HG02981 (cell line): ENCODE measurements around the gene RDH5.

ENCODE experiments used
- ATAC-seq: cut with Tn5 transposase; IDR thresholded peaks from one replicate; pipeline ENCODE4 v1.9.1; 2021; ENCODE audit warnings: mild to moderate bottlenecking, moderate library complexity; ENCODE audit not compliant: unreplicated experiment

RDH5 gene

GRCh38 chr12:55695349-55695748 is 24.8 kb upstream of the RDH5 start:
- ATAC-seq, result no peak

GRCh38 chr12:55696141-55696540 is 24.1 kb upstream of the RDH5 start:
- no peak for ATAC-seq

- ATAC-seq, result no peak
These were observed 23.3 kb upstream of the RDH5 start for GRCh38 chr12:55696796-55697462.

- ATAC-seq, result no peak
These were observed 22.5 kb upstream of the RDH5 start for GRCh38 chr12:55697686-55698085.

GRCh38 chr12:55698241-55698955 is 21.8 kb upstream of the RDH5 start:
- no peak for ATAC-seq

- ATAC-seq, result no peak
These were observed 21.2 kb upstream of the RDH5 start for GRCh38 chr12:55698965-55699364.

DNA sequence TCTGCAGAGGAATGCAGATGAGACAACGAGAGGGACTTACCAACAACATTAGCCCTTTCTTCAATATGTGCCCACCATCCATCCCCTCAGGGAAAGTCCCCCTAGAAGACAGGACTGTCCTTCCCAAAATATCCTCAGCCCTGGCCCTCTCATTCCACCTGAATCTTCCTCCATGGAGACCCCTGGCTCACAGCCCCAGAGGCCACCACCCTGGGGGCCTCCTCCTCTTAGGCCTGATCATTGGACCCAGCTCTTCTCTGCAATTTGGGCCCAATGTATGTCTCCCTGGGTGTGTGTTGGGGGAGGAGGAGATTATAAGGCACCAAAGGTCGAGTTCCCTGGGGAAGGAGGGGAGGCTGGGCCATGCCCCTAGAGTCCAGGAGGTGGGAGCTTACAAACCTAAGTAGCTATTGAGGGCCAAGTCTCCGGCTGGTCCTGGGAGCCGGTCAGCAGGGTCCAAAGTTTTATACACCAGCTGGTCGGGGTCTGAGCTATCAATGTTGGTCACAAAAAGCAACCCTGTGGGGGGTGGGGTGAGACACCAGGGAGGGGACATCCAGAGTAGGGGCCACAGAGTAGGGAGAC is 20.6 kb upstream of the RDH5 start:
- no peak for ATAC-seq

GRCh38 chr12:55700255-55701018 is 19.8 kb upstream of the RDH5 start:
- ATAC-seq, result no peak

GRCh38 chr12:55702861-55703260 is 17.3 kb upstream of the RDH5 start:
- no peak for ATAC-seq

DNA sequence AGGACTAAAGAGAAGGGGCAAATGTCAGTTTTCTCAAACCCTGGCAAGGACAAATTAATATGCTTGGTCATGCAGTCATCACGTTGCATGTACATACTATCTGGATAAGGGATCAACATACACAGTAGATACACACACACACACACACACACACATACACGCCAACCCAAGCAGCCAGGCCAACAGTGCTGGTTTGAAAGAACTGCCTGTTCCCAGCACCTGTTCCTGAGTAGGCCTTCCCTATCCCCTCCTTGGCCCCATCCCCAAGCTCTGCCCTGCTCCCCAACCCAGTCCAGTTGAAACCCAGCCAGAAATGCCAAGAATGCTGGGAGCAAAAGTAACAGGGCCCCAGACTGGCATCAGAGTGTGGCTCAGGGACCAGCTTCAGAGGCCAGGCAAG is 16.9 kb upstream of the RDH5 start:
- no peak for ATAC-seq

- no peak for ATAC-seq
These were observed 16.1 kb upstream of the RDH5 start for GRCh38 chr12:55703901-55704761.

DNA sequence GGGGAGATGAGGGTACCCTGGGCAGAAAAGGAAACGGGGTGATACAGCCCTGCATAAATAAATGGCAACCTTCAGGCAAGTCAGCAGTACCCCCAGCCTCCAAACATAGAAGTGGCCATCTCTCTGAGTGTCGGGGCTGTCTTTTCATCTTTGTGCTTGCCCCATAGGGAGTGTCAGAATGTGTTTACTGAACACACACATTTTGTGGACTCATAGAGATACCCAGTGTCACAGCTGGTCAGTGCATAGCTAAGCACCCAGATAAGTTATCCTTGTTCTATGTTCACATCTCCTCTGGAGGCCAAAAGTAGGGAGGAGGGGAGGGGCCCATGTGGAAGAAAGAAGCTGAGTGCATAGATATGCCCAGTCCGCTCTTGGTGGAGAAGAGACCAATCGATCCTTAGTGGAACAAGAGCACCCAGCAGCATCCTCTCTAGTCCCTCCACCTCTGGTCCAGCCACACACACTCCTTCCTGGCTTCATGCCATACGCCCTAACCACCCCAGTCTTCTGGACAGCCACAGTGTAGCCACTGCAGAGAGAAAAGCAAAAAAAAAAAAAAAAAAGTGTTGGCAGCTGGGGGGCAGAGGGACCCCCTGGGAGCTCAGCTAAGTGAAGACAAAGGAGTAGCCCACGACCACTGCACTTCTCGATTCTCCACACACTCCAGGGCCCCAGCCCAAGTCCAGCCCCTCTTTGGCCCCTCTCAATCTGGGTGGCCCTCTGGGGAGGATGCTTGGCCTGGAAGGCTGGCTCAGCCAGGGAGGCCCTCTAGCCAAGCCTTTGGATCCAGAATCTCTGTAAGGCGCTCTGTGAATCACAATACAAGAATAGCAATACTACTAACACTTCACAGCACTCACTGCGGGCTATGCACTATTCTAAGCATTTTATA is 15.1 kb upstream of the RDH5 start:
- no peak for ATAC-seq

- ATAC-seq, result no peak
These were observed 14.3 kb upstream of the RDH5 start for GRCh38 chr12:55705782-55706402.

- ATAC-seq, result no peak
These were observed 13.5 kb upstream of the RDH5 start for GRCh38 chr12:55706568-55707218.

GRCh38 chr12:55707219-55707671 is 12.9 kb upstream of the RDH5 start:
- peak; percentile 9 for ATAC-seq

DNA sequence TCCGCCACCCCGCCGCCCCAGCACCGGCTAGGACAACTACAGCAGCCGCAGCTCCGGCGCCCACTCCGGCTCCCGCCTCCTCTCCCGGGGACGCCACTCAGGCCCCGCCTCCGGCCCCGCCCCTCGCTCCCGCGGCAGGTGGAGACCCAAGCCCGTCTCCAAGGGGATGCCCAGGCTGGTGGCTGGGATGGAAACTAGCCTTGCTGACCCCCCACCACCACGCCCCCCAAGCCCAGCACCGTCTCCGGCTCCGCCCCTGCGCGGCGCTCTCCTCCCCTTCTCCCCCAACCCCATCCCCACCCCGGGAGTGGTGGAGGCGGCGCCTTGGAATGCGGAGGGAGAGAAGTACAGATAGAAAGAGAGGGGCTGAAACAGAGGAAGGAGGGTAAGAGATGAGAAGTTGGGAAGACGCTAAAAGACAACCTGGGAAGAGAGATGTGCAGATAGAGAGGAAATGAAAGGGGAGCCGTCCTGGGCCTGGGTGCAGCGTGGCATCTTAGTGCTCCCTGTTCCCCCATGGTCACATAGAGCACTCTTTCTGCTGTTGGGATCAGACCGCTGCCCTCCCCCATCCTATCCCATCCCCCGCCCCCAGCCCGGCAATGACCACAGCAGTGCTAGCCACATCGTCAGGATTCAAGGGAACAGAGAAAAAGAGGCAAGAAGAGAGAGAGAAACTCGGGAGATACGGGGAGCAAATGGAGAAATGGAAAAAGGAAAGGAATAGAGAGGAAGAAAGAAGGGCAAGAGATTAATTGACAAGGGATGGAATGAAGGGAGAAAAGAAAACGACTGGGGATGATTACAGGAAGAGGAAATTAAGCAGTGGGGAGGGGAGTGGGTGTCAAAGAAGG is 12.1 kb upstream of the RDH5 start, which contains the start of gene ITGA7:
Gene ITGA7, minus strand, starts transcription at position 64 of the 854 bp plus-strand sequence. CDS start 222 bp downstream, outside the sequence.
- ATAC-seq, result peak; percentile 51

- no peak for ATAC-seq
These were observed 11.4 kb upstream of the RDH5 start for GRCh38 chr12:55708695-55709233.
